GM23338 (cell line): ENCODE measurements around the gene PLD5. TPM values are rescaled to one million over a fixed set of nuclear protein-coding genes. Genes with fewer than 3 reads are reported as not detected.
"Not testable (repeated sequence)": the region's sequence is repeated elsewhere in the genome, so short reads cannot be mapped to it uniquely, and the experiment has no call there.

Experiments
- ATAC-seq: fragments of 200-7000 bp; cut with Tn5 transposase; 3 replicates; pipeline ENCODE4 v1.9.1; 2020
- DNase-seq: peaks from one replicate; pipeline ENCODE4 v3.0.0-alpha.2; 2015; ENCODE audit warnings: low spot score
- H2AFZ ChIP-seq: fragments of 200-600 bp; sonication (generic); 2 replicates; pipeline ENCODE4 v1.8.0; 2016; ENCODE audit warnings: antibody characterized with exemption, mild to moderate bottlenecking, moderate library complexity
- H3F3A ChIP-seq: fragments of 200-600 bp; sonication (generic); replicated peaks from 2 replicates; pipeline ENCODE4 v1.8.0; 2017; ENCODE audit warnings: antibody characterized with exemption, mixed run types, low read depth
- H3K27ac ChIP-seq: fragments of 200-600 bp; sonication (generic); 2 replicates; pipeline ENCODE4 v1.6.1; 2016; ENCODE audit warnings: low read depth
- H3K27me3 ChIP-seq: fragments of 200-600 bp; sonication (generic); 2 replicates; pipeline ENCODE4 v1.8.0; 2016; ENCODE audit warnings: mild to moderate bottlenecking, mixed run types, moderate library complexity; ENCODE audit not compliant: insufficient read depth
- H3K36me3 ChIP-seq: fragments of 200-600 bp; sonication (generic); 2 replicates; pipeline ENCODE4 v1.8.0; 2016; ENCODE audit warnings: mild to moderate bottlenecking; ENCODE audit not compliant: insufficient read depth
- H3K4me1 ChIP-seq: fragments of 200-600 bp; sonication (generic); 2 replicates; pipeline ENCODE4 v1.8.0; 2016; ENCODE audit warnings: mild to moderate bottlenecking, moderate library complexity; ENCODE audit not compliant: insufficient read depth
- H3K4me2 ChIP-seq: fragments of 200-600 bp; sonication (generic); 2 replicates; pipeline ENCODE4 v1.7.1; 2017; ENCODE audit warnings: mixed run types
- H3K4me3 ChIP-seq: fragments of 200-600 bp; sonication (generic); 2 replicates; pipeline ENCODE4 v1.6.1; 2016; ENCODE audit warnings: mixed run types
- H3K79me2 ChIP-seq: fragments of 200-600 bp; sonication (generic); replicated peaks from 2 replicates; pipeline ENCODE4 v1.8.0; 2017; ENCODE audit warnings: mild to moderate bottlenecking; ENCODE audit not compliant: insufficient read depth
- H3K9me2 ChIP-seq: fragments of 200-600 bp; sonication (generic); 2 replicates; pipeline ENCODE4 v1.8.0; 2017; ENCODE audit not compliant: insufficient read depth
- H4K20me1 ChIP-seq: fragments of 200-600 bp; sonication (generic); replicated peaks from 2 replicates; pipeline ENCODE4 v1.8.0; 2017; ENCODE audit warnings: mild to moderate bottlenecking; ENCODE audit not compliant: insufficient read depth
- H3K27ac Mint-ChIP-seq: 2 replicates; pipeline ENCODE4 v1.8.0; 2020; ENCODE audit warnings: inconsistent platforms, mild to moderate bottlenecking, moderate library complexity, mixed read lengths
- H3K27me3 Mint-ChIP-seq: 3 replicates; pipeline ENCODE4 v1.8.0; 2022; ENCODE audit warnings: low read depth, mild to moderate bottlenecking, moderate library complexity, mixed read lengths, inconsistent platforms; ENCODE audit not compliant: insufficient read depth, poor library complexity
- H3K36me3 Mint-ChIP-seq: 3 replicates; pipeline ENCODE4 v1.8.0; 2021; ENCODE audit warnings: low read depth, mild to moderate bottlenecking, inconsistent platforms, moderate library complexity, mixed read lengths
- H3K4me1 Mint-ChIP-seq: 3 replicates; pipeline ENCODE4 v1.8.0; 2020; ENCODE audit warnings: mild to moderate bottlenecking, inconsistent platforms, mixed read lengths
- H3K4me3 Mint-ChIP-seq: 3 replicates; pipeline ENCODE4 v1.8.0; 2021; ENCODE audit warnings: moderate library complexity, mild to moderate bottlenecking, inconsistent platforms, mixed read lengths
- H3K9me3 Mint-ChIP-seq: 3 replicates; pipeline ENCODE4 v1.8.0; 2020; ENCODE audit warnings: moderate library complexity, mild to moderate bottlenecking, inconsistent platforms, mixed read lengths
- CREB1 ChIP-seq: fragments of 250-450 bp; sonication (Bioruptor Pico); IDR thresholded peaks from 2 replicates; pipeline ENCODE4 v1.5.0; 2020; ENCODE audit warnings: low read depth, mild to moderate bottlenecking, moderate library complexity
- CTCF ChIP-seq, 2 experiments: fragments of 200-600 bp in 1 of 2; sonication (generic) in 1 of 2; conservative IDR thresholded peaks; 2 replicates each; pipeline versions ENCODE4 v1.5.1 to v1.6.1; 2016 to 2017; ENCODE audit warnings: antibody characterized with exemption in 2 of 2, low read depth in 2 of 2, mild to moderate bottlenecking in 2 of 2, moderate library complexity in 1 of 2
- EZH2 ChIP-seq: fragments of 200-600 bp; sonication (generic); IDR thresholded peaks from one replicate; pipeline ENCODE4 v1.8.0; 2017; ENCODE audit warnings: antibody characterized with exemption, mild to moderate bottlenecking, low read depth; ENCODE audit not compliant: unreplicated experiment
- EZH2phosphoT487 ChIP-seq: fragments of 200-600 bp; sonication (generic); IDR thresholded peaks from one replicate; pipeline ENCODE4 v1.8.1; 2018; ENCODE audit warnings: antibody characterized with exemption; ENCODE audit not compliant: unreplicated experiment
- NANOG ChIP-seq: IDR thresholded peaks from 2 replicates; pipeline ENCODE4 v1.6.1; 2016; ENCODE audit warnings: antibody characterized with exemption, borderline replicate concordance
- ZNF114 ChIP-seq: fragments of 250-450 bp; sonication (Bioruptor Pico); IDR thresholded peaks from 2 replicates; pipeline ENCODE4 v1.5.0; 2020; ENCODE audit warnings: mild to moderate bottlenecking, moderate library complexity
- polyA plus RNA-seq: library from polyadenylated mRNA; unstranded; fragments of >200 nt; fragmentation: Nextera tagmentation; extraction: Ambion mirVana; gene quantifications from 2 replicates; pipeline ENCODE4 v1.2.1, GENCODE V29; 2016
- total RNA-seq: library from RNA; depleted of rRNA; stranded (reverse); fragments of >200 nt; shearing (Covaris generic); gene quantifications from 2 replicates; pipeline ENCODE4 v1.2.3, GENCODE V29; 2014
- TF ChIP-seq, protein P1 (sequence below): IDR thresholded peaks from one replicate; pipeline ENCODE4 v1.6.1; 2018; ENCODE audit warnings: antibody characterized with exemption; ENCODE audit not compliant: unreplicated experiment

Gene PLD5
- total and polyA plus RNA-seq, 2 experiments from 2014 or later = 5.5 to 5.8 TPM

DNA sequence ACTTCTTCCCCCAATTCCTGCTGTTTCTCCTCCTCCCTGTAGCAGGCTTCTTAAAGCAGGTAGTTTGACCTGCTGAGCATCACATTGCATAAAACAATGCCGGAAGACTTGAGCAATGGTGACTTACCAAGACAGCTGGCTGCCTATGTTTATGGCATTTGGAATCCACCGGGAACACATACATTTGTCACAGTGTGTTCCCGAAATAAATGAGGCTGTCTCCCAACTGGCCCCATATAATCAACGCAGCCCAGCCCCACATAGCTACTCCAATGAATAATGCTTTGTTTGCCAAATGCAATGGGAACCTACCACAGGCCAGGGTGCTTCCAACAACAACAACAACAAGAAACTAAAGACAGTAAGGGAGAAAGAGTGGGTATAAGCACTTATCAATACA, 339.5 kb downstream of the PLD5 start:
- Histone ChIP-seq H3K27ac (no peak overlapping the region), H3F3A (no peaks in the 10 kb centered on the region), H3K9me2 (no peaks in the 10 kb centered on the region), H3K36me3 (no peaks in the 10 kb centered on the region), H3K79me2 (no peaks in the 10 kb centered on the region), H3K4me1 (peaks cover 23% of the 10 kb centered on the region), H4K20me1 (no peaks in the 10 kb centered on the region), H3K27me3 (no peaks in the 10 kb centered on the region), H2AFZ (no peak overlapping the region), H3K4me3 (no peak overlapping the region), H3K4me2 (no peak overlapping the region)
- Mint-ChIP-seq H3K4me3 (no peak overlapping the region), H3K27ac (no peak overlapping the region), H3K36me3 (no peaks in the 10 kb centered on the region), H3K4me1 (peaks cover 16% of the 10 kb centered on the region), H3K9me3 (no peaks in the 10 kb centered on the region), H3K27me3 (no peaks in the 10 kb centered on the region)
- ATAC-seq (peak; percentile 55; the same call in 2 of the 3 replicates), DNase-seq (no peak)
- no peak for TF ChIP-seq NANOG
- TF ChIP-seq ZNF114 (CRISPR knock-in tag) = no peak
- no peak for TF ChIP-seq EZH2phosphoT487
- TF ChIP-seq, protein P1, sequence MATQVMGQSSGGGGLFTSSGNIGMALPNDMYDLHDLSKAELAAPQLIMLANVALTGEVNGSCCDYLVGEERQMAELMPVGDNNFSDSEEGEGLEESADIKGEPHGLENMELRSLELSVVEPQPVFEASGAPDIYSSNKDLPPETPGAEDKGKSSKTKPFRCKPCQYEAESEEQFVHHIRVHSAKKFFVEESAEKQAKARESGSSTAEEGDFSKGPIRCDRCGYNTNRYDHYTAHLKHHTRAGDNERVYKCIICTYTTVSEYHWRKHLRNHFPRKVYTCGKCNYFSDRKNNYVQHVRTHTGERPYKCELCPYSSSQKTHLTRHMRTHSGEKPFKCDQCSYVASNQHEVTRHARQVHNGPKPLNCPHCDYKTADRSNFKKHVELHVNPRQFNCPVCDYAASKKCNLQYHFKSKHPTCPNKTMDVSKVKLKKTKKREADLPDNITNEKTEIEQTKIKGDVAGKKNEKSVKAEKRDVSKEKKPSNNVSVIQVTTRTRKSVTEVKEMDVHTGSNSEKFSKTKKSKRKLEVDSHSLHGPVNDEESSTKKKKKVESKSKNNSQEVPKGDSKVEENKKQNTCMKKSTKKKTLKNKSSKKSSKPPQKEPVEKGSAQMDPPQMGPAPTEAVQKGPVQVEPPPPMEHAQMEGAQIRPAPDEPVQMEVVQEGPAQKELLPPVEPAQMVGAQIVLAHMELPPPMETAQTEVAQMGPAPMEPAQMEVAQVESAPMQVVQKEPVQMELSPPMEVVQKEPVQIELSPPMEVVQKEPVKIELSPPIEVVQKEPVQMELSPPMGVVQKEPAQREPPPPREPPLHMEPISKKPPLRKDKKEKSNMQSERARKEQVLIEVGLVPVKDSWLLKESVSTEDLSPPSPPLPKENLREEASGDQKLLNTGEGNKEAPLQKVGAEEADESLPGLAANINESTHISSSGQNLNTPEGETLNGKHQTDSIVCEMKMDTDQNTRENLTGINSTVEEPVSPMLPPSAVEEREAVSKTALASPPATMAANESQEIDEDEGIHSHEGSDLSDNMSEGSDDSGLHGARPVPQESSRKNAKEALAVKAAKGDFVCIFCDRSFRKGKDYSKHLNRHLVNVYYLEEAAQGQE = no peak
- no peak for TF ChIP-seq EZH2
- no peak for TF ChIP-seq CREB1 (CRISPR knock-in tag)
- no peak for TF ChIP-seq CTCF (conservative IDR thresholded peaks at IDR 0.05; ENCODE audit: low read depth in 2 of 2)

GRCh38 chr1:242179767-242180166, 344.7 kb downstream of the PLD5 start:
- not testable (repeated sequence) for ATAC-seq, H4K20me1 ChIP-seq, H3K27ac Mint-ChIP-seq, H3K4me3 ChIP-seq, H3K27me3 Mint-ChIP-seq, H3K27me3 ChIP-seq, H3K9me2 ChIP-seq, DNase-seq, H2AFZ ChIP-seq, H3K4me3 Mint-ChIP-seq, H3K36me3 ChIP-seq, H3K79me2 ChIP-seq, H3F3A ChIP-seq
- Mint-ChIP-seq H3K9me3 (peaks cover 15% of the 10 kb centered on the region), H3K36me3 (peaks cover 13% of the 10 kb centered on the region; the same call in 2 of the 3 replicates), H3K4me1 (peaks cover 25% of the 10 kb centered on the region)
- H3K4me1 ChIP-seq = peaks cover 37% of the 10 kb centered on the region
- H3K27ac ChIP-seq = peak overlapping the region; percentile 46
- H3K4me2 ChIP-seq = peak overlapping the region; percentile 25; the same call in 1 of the 2 replicates
